Common myeloid progenitor, CD34-positive (primary cell): ENCODE measurements around the gene VWDE.

ENCODE experiments used
- CTCF ChIA-PET: fragments of 350-600 bp; sonication (Branson Sonifier 250); formaldehyde crosslinking; loops from one replicate; lab custom pipeline; 2021; ENCODE audit warnings: antibody characterized with exemption; lab: Charles Lee
- POLR2A ChIA-PET: fragments of 350-600 bp; sonication (Branson Sonifier 250); formaldehyde crosslinking; loops from one replicate; lab custom pipeline; 2021; ENCODE audit warnings: antibody characterized with exemption; lab: Charles Lee
- DNase-seq, 3 donors: peaks; one replicate each; pipeline versions ENCODE4 v3.0.0 to v3.0.0-alpha.2; 2013
- H3K27ac ChIP-seq, 2 experiments: 1 replicate in 1 of 2; 2 replicates in 1 of 2; pipeline ENCODE4 v1.7.0; 2013; ENCODE audit warnings: inconsistent platforms in 2 of 2, low read length in 2 of 2, mild to moderate bottlenecking in 2 of 2, low read depth in 1 of 2, moderate library complexity in 1 of 2; ENCODE audit not compliant: severe bottlenecking in 2 of 2, insufficient read depth in 1 of 2, poor library complexity in 1 of 2
- H3K27me3 ChIP-seq, 5 experiments: replicated peaks in 2 of 5; 1 replicate in 3 of 5; 2 replicates in 2 of 5; pipeline versions ENCODE4 v1.6.1 to v1.7.0; 2013; ENCODE audit warnings: low read length in 4 of 5, mild to moderate bottlenecking in 2 of 5, moderate library complexity in 2 of 5, inconsistent platforms in 1 of 5; ENCODE audit not compliant: insufficient read depth in 5 of 5, control insufficient read depth in 4 of 5
- H3K36me3 ChIP-seq, 4 experiments: 1 replicate in 2 of 4; 2 replicates in 2 of 4; pipeline versions ENCODE4 v1.6.1 to v1.7.0; 2013; ENCODE audit warnings: low read length in 3 of 4, control low read depth in 1 of 4, mild to moderate bottlenecking in 1 of 4; ENCODE audit not compliant: control insufficient read depth in 4 of 4, insufficient read depth in 4 of 4
- H3K4me1 ChIP-seq, 4 experiments: 1 replicate in 3 of 4; 2 replicates in 1 of 4; pipeline versions ENCODE4 v1.6.1 to v1.7.1; 2013; ENCODE audit warnings: low read length in 3 of 4, mild to moderate bottlenecking in 3 of 4, control low read depth in 1 of 4, inconsistent platforms in 1 of 4, moderate library complexity in 1 of 4; ENCODE audit not compliant: control insufficient read depth in 4 of 4, insufficient read depth in 4 of 4; ENCODE audit errors: control extremely low read depth in 1 of 4
- H3K4me3 ChIP-seq, 7 experiments: 1 replicate in 4 of 7; 2 replicates in 3 of 7; pipeline versions ENCODE4 v1.5.1 to v1.7.0; 2013; ENCODE audit warnings: mild to moderate bottlenecking in 7 of 7, low read length in 6 of 7, moderate library complexity in 6 of 7, inconsistent platforms in 2 of 7, low read depth in 2 of 7, control low read depth in 1 of 7; ENCODE audit not compliant: insufficient read depth in 4 of 7, control insufficient read depth in 1 of 7; ENCODE audit errors: extremely low read depth in 1 of 7
- H3K9me3 ChIP-seq, 5 experiments: 1 replicate in 4 of 5; 2 replicates in 1 of 5; pipeline versions ENCODE4 v1.6.1 to v1.7.1; 2013; ENCODE audit warnings: low read length in 4 of 5, mild to moderate bottlenecking in 2 of 5, inconsistent platforms in 1 of 5, low read depth in 1 of 5, moderate library complexity in 1 of 5; ENCODE audit not compliant: control insufficient read depth in 4 of 5, insufficient read depth in 2 of 5; ENCODE audit errors: control extremely low read depth in 1 of 5
- WGBS: methylation state at CpG from one replicate; pipeline ENCODE4 v1.1.5; 2013; ENCODE audit not compliant: insufficient coverage; 5-methylcytosine and 5-hydroxymethylcytosine counted together

Gene VWDE

DNA sequence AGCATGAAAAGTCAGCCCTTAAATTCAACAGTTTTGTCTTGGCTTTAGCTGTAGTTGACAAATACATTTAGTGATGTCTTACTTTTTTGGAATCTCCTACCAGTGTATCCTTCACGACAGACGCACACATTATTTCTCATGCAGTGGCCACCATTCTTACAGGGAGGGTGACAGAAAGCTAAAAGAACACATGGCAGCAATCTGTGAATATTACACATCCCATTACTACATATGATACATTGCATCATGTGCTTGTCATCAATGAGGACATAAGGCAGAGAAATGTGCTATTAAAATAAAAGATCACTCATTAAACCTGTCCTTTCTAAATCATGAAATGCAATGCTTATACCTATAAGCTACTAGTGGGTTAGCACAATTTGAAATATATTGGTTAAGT is 66.6 kb downstream of the VWDE start:
- Histone ChIP-seq H3K27ac (no peak overlapping the region), H3K4me1 (no peaks in the 10 kb centered on the region), H3K9me3 (no peaks in the 10 kb centered on the region), H3K4me3 (no peak overlapping the region), H3K36me3 (peaks cover 0 to 25% (median 11%) of the 10 kb centered on the region in 4 experiments), H3K27me3 (no peaks in the 10 kb centered on the region)
- WGBS = 100% methylated on average over 1 of the region's 2 CpGs
- no peak for DNase-seq
- POLR2A ChIA-PET = no interaction called here
- CTCF ChIA-PET = no interaction called here

DNA sequence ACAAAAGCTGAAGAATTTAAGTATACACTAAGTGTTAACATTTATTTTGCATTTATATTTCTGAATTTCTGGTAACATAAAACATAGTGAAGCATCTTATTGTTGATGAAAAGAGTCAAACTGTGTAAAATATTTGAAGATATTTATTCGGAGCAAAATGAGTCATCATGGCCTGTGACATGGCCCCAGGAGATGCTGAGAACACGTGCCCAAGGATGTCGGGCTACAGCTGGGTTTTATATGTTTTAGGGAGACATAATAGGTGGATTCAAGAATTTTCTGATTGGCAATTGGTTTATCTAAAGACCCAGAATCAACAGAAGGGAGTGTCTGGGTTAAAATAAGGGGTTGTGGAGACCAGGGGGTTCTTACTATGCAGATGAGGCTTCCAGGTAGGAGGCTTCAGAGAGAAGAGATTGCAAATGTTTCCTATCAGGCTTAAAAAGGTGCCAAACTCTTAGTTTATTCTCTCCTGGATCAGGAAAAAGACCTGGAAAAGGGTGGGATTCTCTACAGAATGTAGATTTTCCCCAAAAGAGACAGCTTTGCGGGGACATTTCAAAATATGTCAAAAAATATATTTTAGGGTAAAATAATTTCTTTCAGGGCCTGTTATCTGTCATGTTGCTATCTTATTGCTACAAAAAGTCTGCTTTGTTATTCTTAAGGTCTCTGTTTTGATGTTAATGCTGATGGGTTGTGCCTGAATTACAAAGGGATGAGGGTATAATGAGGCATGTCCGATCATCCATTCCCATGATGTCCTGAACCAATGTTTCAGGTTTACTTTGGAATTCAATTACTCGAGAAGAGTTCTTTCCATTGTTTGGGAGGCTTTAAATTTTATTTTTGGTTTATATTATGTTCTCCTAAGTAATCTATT is 74.5 kb downstream of the VWDE start:
- no peaks in the 10 kb centered on the region for H3K27me3 ChIP-seq
- ChIA-PET POLR2A (no interaction called here), CTCF (no interaction called here)
- H3K4me1 ChIP-seq = no peaks in the 10 kb centered on the region
- WGBS = 90% methylated on average over 4 of the region's 6 CpGs
- H3K27ac ChIP-seq = no peak overlapping the region
- no peak overlapping the region for H3K4me3 ChIP-seq
- no peak for DNase-seq
- H3K36me3 ChIP-seq = peaks cover 0 to 15% (median under 1%) of the 10 kb centered on the region in 4 experiments
- H3K9me3 ChIP-seq = no peaks in the 10 kb centered on the region

DNA sequence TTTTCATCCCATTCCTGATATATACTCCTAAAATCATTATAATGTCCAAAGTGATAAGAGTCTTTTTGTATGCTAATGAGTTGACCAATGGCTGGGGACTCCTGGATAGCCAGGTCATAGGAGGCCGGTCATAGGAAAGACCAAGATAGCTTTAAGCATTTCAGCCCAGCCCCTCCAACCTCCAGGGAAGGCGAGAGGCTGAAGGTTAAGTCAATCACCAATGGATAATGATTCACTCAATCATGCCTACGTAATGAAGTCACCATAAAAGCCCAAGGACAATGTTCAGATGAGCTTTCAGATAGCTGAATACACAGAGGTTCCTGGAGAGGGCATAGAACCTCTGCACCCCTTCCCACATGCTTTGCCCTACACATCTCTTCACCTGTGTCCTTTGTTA is 75.7 kb downstream of the VWDE start:
- WGBS = 100% methylated on average over 2 of the region's 3 CpGs
- Histone ChIP-seq H3K36me3 (peaks cover 0 to 12% (median under 1%) of the 10 kb centered on the region in 4 experiments), H3K4me1 (no peaks in the 10 kb centered on the region), H3K27me3 (no peaks in the 10 kb centered on the region), H3K4me3 (no peak overlapping the region), H3K9me3 (no peaks in the 10 kb centered on the region), H3K27ac (no peak overlapping the region)
- ChIA-PET CTCF (interaction anchor here (0.8 kb wide), 1 partner anchor 10 kb away, joined by 3 read pairs; no protein-coding TSS in a partner anchor), POLR2A (no interaction called here)
- no peak for DNase-seq

DNA sequence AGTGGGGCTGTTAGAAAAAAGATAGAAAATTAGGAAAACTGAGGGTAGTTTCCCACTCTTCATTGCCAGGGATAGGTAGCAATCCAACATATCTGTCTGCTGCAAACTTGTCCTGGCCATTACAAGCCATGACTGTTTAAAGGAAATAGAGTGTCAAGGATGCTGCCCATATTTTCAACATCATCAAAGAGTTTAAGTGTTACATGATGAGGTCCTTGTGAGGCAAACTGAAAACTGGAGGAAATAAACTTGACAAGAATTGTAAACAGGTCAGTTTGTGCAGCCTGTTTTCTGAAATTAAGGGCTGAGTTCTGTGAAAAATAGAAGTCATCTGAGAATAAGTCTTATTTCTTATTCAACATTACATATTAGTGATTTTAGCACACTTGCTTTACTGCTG is 78.0 kb downstream of the VWDE start:
- no peak overlapping the region for H3K27ac ChIP-seq

DNA sequence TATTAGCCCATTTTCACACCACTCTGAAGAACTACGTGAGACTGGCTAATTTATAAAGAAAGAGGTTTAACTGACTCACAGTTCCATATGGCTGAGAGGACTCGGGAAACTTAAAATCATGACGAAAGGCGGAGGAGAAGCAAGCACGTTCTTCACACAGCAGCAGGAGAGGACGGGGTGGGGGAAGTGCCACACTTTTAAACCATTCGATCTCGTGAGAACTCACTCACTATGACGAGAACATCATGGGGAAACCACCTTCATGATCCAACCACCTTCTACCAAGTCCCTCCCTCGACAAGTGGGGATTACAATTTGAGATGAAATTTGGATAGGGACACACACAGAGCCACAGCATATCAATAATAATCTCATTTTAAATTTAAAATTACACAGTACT is 80.2 kb downstream of the VWDE start:
- H3K4me3 ChIP-seq = no peak overlapping the region
- ChIA-PET POLR2A (no interaction called here), CTCF (interaction anchor here (0.7 to 2.8 kb wide), 8 partner anchors 11 to 950 kb away, joined by 3 to 8 read pairs (median 3); no protein-coding TSS in a partner anchor)
- no peaks in the 10 kb centered on the region for H3K36me3 ChIP-seq
- H3K9me3 ChIP-seq = no peaks in the 10 kb centered on the region
- H3K4me1 ChIP-seq = no peaks in the 10 kb centered on the region
- no peak for DNase-seq
- no peaks in the 10 kb centered on the region for H3K27me3 ChIP-seq
- H3K27ac ChIP-seq = no peak overlapping the region
- 91% methylated on average over 5 of the region's 10 CpGs for whole genome bisulfite sequencing

More for the DNA sequence above, 78.0 kb downstream of the VWDE start:
- Histone ChIP-seq H3K4me3 (no peak overlapping the region), H3K27me3 (no peaks in the 10 kb centered on the region), H3K4me1 (no peaks in the 10 kb centered on the region), H3K9me3 (no peaks in the 10 kb centered on the region), H3K36me3 (peaks cover 0 to 4% (median under 1%) of the 10 kb centered on the region in 4 experiments)
- POLR2A ChIA-PET = no interaction called here
- CTCF ChIA-PET = no interaction called here
- DNase-seq = no peak

DNA sequence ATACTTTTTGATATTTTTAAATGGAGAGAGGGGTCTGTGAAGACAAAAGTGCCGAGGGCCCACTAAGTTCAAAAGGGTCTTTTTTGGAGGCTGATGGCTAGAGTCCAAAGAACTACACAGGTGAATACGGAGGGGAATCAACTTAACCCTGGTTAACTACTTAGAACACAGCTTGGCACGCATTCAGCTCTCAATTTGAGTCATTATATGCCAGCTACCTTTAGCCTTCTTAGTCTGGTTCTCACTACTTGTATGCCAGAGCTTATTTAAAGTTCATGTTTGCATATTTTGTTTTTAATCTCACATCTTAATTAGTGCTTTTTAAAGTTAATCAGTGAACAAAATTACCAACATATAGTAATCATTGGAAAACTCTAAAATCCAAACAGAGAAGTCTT is 80.8 kb downstream of the VWDE start:
- no peaks in the 10 kb centered on the region for H3K9me3 ChIP-seq
- DNase-seq = no peak
- H3K4me3 ChIP-seq = no peak overlapping the region
- no peaks in the 10 kb centered on the region for H3K36me3 ChIP-seq
- CTCF ChIA-PET = interaction anchor here (0.7 to 2.8 kb wide), 9 partner anchors 8 to 950 kb away, joined by 3 to 8 read pairs (median 3); no protein-coding TSS in a partner anchor
- no peak overlapping the region for H3K27ac ChIP-seq
- POLR2A ChIA-PET = no interaction called here
- WGBS = 100% methylated on average over 1 of the region's 3 CpGs
- H3K27me3 ChIP-seq = no peaks in the 10 kb centered on the region
- H3K4me1 ChIP-seq = no peaks in the 10 kb centered on the region

DNA sequence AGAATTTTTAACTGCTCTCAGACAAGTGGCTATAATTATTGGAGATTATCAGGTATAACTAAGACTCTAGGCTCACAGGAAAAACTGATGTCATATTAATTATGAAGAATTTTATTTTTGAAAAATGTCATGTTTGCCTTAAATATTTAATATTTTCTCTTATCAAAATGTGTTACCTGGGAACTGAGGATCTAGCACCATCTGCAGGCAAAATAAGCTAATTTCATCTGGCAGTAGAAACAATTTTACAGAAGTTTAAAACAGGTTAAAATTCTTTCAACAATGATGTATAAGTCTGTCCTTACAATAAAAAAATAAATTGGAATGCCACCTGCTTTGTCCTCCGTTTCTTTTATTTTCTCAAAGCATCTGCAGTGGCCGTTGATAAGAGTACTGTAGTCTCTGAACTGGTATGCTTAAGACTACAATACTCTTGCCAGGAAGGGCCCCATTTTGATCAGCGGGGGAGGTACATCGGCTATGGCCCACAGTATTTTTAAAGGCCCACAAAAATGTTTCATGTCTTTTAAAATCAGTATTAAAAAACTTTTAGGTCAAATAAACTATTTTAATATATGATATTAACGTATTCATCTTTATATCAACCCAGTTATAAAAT is 81.3 kb downstream of the VWDE start:
- Histone ChIP-seq H3K4me1 (no peaks in the 10 kb centered on the region), H3K36me3 (no peaks in the 10 kb centered on the region), H3K4me3 (no peak overlapping the region), H3K9me3 (no peaks in the 10 kb centered on the region), H3K27me3 (no peaks in the 10 kb centered on the region), H3K27ac (no peak overlapping the region)
- ChIA-PET POLR2A (no interaction called here), CTCF (interaction anchor here (0.7 to 2.8 kb wide), 6 partner anchors 9 to 949 kb away, joined by 3 to 8 read pairs (median 3); no protein-coding TSS in a partner anchor)
- peak; percentile 25 to 65 (median 52) for DNase-seq
- WGBS = 71% methylated on average over 2 of the region's 5 CpGs
